MCF 10A (cell line): ENCODE data around the gene BBS1. TPM values are rescaled to one million over a fixed set of nuclear protein-coding genes. Genes with fewer than 3 reads are reported as not detected.

Source experiments
- BruUV-seq: library from RNA; stranded (reverse); fragments of 400-500 nt; replicated peaks from 2 replicates; lab custom pipeline; 2021; lab: Mats Ljungman, UMichigan
- CTCF ChIA-PET: fragments of 300-600 bp; sonication (Branson Sonifier 250); formaldehyde crosslinking; extraction: SDS; loops from one replicate; lab custom pipeline; 2021; ENCODE audit warnings: antibody characterized with exemption, inconsistent platforms; lab: Yijun Ruan, JAX
- POLR2A ChIA-PET: fragments of 300-600, 350-650 bp; sonication (Branson Sonifier 250); formaldehyde crosslinking; extraction: SDS; loops from one replicate; lab custom pipeline; 2020; ENCODE audit warnings: antibody characterized with exemption, inconsistent platforms; lab: Yijun Ruan, JAX
- DNase-seq: peaks from one replicate; pipeline ENCODE4 v3.0.0-alpha.2; 2018; ENCODE audit not compliant: unreplicated experiment
- H3K27ac Mint-ChIP-seq: one replicate; pipeline ENCODE4 v1.8.0; 2022; ENCODE audit warnings: mild to moderate bottlenecking, low read depth, mixed read lengths; ENCODE audit not compliant: unreplicated experiment
- H3K27me3 Mint-ChIP-seq: one replicate; pipeline ENCODE4 v1.8.0; 2022; ENCODE audit warnings: mixed read lengths; ENCODE audit not compliant: insufficient read depth, unreplicated experiment
- H3K36me3 Mint-ChIP-seq: one replicate; pipeline ENCODE4 v1.8.0; 2022; ENCODE audit warnings: mild to moderate bottlenecking, moderate library complexity, mixed read lengths; ENCODE audit not compliant: insufficient read depth, unreplicated experiment
- H3K4me1 Mint-ChIP-seq: one replicate; pipeline ENCODE4 v1.8.0; 2022; ENCODE audit warnings: mixed read lengths; ENCODE audit not compliant: insufficient read depth, unreplicated experiment
- H3K4me3 Mint-ChIP-seq: one replicate; pipeline ENCODE4 v1.8.0; 2022; ENCODE audit warnings: mild to moderate bottlenecking, moderate library complexity, mixed read lengths; ENCODE audit not compliant: unreplicated experiment
- H3K9me3 Mint-ChIP-seq: one replicate; pipeline ENCODE4 v1.8.0; 2022; ENCODE audit warnings: mixed read lengths; ENCODE audit not compliant: unreplicated experiment
- CTCF ChIP-seq: fragments of 200-600 bp; IDR thresholded peaks from one replicate; pipeline ENCODE4 v1.8.0; 2022; ENCODE audit warnings: antibody characterized with exemption, mild to moderate bottlenecking; ENCODE audit not compliant: unreplicated experiment
- intact Hi-C: fragments of 100-400 bp; cut with micrococcal nuclease; formaldehyde crosslinking; loops from 2 replicates; pipeline ENCODE4 v1.14.1; 2022
- total RNA-seq: library from RNA; stranded (reverse); gene quantifications from 2 replicates; pipeline ENCODE4 v1.2.3, GENCODE V29; 2022

The BBS1 gene
- total RNA-seq, 1 experiment from 2014 or later, result 31.7 TPM

DNA sequence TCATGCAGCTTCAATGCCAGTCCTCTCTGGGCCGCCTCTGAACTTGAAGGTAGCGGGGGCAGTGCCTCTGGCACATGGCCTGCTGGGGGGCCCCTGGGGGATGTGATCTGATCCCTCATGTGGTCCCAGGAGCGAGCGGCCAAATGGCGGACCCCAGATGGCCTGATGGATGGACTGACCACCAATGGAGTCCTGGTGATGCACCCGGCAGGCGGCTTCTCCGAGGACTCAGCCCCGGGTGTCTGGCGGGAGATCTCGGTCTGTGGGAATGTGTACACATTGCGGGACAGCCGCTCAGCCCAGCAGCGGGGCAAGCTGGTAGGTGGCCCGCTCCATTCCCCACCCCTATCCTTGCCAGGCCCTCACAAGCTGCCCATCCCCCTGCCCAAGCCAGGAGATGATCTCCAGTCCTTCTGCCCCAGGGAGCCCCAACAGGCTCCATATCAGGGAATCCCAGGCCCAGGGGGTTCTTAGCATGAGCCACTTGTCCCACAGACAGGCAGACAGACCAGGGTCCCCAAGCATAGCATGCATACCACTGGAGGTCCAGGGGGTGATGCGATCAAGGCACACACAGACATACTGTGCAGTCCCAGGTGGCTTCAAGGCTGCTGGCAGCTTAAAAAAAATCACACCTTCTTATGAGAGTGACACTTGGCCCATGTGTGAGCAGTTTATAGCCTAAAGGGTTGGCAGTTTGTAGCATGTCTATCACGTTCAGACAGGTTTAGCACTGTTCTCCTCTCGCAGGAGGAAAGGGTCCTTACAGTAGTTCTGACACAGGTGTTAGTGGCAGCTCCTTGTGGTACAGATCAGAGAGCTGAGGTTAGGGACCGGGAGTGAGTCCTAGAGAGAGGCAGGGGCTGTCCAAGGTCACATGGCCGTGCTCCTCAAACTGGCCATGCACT is 36.6 kb upstream of the BBS1 start:
- ChIA-PET POLR2A (interaction anchor here (0.6 kb wide), 3 partner anchors 119 to 1140 kb away, joined by 3 to 5 read pairs (median 3); partner anchors contain the start of gene DPF2), CTCF (interaction anchor here (0.6 kb wide), 1 partner anchor 34 kb away, joined by 3 read pairs; no protein-coding TSS in a partner anchor)
- Mint-ChIP-seq H3K4me3 (no peak overlapping the region), H3K27ac (no peak overlapping the region), H3K27me3 (no peaks in the 10 kb centered on the region), H3K36me3 (peaks cover 27% of the 10 kb centered on the region), H3K4me1 (peaks cover 13% of the 10 kb centered on the region), H3K9me3 (no peaks in the 10 kb centered on the region)
- no peak for TF ChIP-seq CTCF
- no TSS peak for BruUV-seq
- intact Hi-C loops, result no loop called here
- no peak for DNase-seq

DNA sequence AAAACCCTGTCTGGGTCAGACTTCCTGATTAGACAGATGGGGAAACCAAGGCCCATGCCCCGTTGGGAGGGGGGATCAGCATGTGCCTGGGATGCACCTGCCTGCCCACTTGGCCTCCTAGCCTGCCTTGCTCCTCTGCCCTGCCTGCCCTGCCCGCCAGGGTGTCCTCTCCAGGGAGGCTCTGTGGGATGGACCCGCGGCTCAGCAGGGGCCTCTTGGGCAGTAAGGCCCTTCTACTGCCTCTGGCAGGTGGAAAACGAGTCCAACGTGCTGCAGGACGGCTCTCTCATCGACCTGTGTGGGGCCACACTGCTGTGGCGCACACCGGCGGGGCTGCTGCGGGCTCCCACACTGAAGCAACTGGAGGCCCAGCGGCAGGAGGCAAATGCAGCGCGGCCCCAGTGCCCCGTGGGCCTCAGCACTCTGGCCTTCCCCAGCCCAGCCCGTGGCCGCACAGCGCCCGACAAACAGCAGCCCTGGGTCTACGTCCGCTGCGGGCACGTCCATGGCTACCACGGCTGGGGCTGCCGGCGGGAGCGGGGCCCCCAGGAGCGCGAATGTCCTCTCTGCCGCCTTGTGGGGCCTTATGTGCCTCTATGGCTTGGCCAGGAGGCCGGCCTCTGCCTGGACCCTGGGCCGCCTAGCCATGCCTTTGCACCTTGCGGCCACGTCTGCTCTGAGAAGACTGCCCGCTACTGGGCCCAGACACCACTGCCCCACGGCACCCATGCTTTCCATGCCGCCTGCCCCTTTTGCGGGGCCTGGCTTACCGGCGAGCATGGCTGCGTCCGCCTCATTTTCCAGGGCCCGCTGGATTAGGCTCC is 34.9 kb upstream of the BBS1 start:
- POLR2A ChIA-PET, result interaction anchor here (0.6 to 1.1 kb wide), 2 partner anchors 8 to 11 kb away, joined by 3 read pairs; no protein-coding TSS in a partner anchor
- intact Hi-C loops, result no loop called here

GRCh38 chr11:66476173-66476840 is 34.1 kb upstream of the BBS1 start:
- ChIA-PET POLR2A (interaction anchor here (0.6 to 1.1 kb wide), 2 partner anchors 8 to 10 kb away, joined by 3 read pairs; no protein-coding TSS in a partner anchor), CTCF (interaction anchor here (0.9 to 1.4 kb wide), 2 partner anchors 66 to 68 kb away, joined by 3 to 4 read pairs; no protein-coding TSS in a partner anchor)
- H3K4me3 Mint-ChIP-seq, result no peak overlapping the region
- TF ChIP-seq CTCF, result no peak
- intact Hi-C loops, result no loop called here
- H3K9me3 Mint-ChIP-seq, result no peaks in the 10 kb centered on the region
- peaks cover 33% of the 10 kb centered on the region for H3K36me3 Mint-ChIP-seq
- BruUV-seq, result no TSS peak
- H3K27ac Mint-ChIP-seq, result peak overlapping the region; percentile 29
- peaks cover 18% of the 10 kb centered on the region for H3K4me1 Mint-ChIP-seq
- DNase-seq, result no peak
- no peaks in the 10 kb centered on the region for H3K27me3 Mint-ChIP-seq

More for the DNA sequence above, 34.9 kb upstream of the BBS1 start:
- no peak overlapping the region for H3K4me3 Mint-ChIP-seq
- peaks cover 18% of the 10 kb centered on the region for H3K4me1 Mint-ChIP-seq
- CTCF ChIA-PET, result interaction anchor here (0.9 to 1.4 kb wide), 2 partner anchors 66 to 67 kb away, joined by 3 to 4 read pairs; no protein-coding TSS in a partner anchor
- no peak for TF ChIP-seq CTCF
- H3K9me3 Mint-ChIP-seq, result no peaks in the 10 kb centered on the region
- H3K27ac Mint-ChIP-seq, result no peak overlapping the region
- DNase-seq, result no peak
- no peaks in the 10 kb centered on the region for H3K27me3 Mint-ChIP-seq
- BruUV-seq, result no TSS peak
- H3K36me3 Mint-ChIP-seq, result peaks cover 35% of the 10 kb centered on the region
